CD14-positive monocyte (primary cell): ENCODE data around the gene NEDD8. TPM values are rescaled to one million over a fixed set of nuclear protein-coding genes. Genes with fewer than 3 reads are reported as not detected.

ENCODE experiments used
- DNase-seq, 3 donors: peaks; one replicate each; pipeline ENCODE4 v3.0.0-alpha.2; 2011 to 2022
- H2AFZ ChIP-seq: 2 replicates; pipeline ENCODE4 v1.6.0; 2012; ENCODE audit warnings: mild to moderate bottlenecking, low read depth, low read length, inconsistent platforms; ENCODE audit not compliant: insufficient read depth, poor library complexity, severe bottlenecking
- H3K27ac ChIP-seq, 2 donors: 1 replicate in 1 of 2; 2 replicates in 1 of 2; pipeline ENCODE4 v1.5.1; 2012 to 2013; ENCODE audit warnings: low read length in 2 of 2, control low read depth in 1 of 2, inconsistent platforms in 1 of 2, low read depth in 1 of 2, mild to moderate bottlenecking in 1 of 2
- H3K27me3 ChIP-seq, 2 donors: one replicate each; pipeline versions ENCODE4 v1.6.0 to v1.6.1; 2011 to 2013; ENCODE audit warnings: low read length in 2 of 2; ENCODE audit not compliant: control insufficient read depth in 2 of 2, insufficient read depth in 2 of 2
- H3K36me3 ChIP-seq, 2 donors: replicated peaks in 1 of 2; 1 replicate in 1 of 2; 2 replicates in 1 of 2; pipeline versions ENCODE4 v1.5.1 to v1.6.1; 2012 to 2013; ENCODE audit warnings: low read length in 2 of 2, control low read depth in 1 of 2, inconsistent platforms in 1 of 2, mild to moderate bottlenecking in 1 of 2; ENCODE audit not compliant: insufficient read depth in 2 of 2, control insufficient read depth in 1 of 2
- H3K4me1 ChIP-seq, 2 donors: 1 replicate in 1 of 2; 2 replicates in 1 of 2; pipeline versions ENCODE4 v1.5.1 to v1.6.1; 2012 to 2013; ENCODE audit warnings: low read length in 2 of 2, control low read depth in 1 of 2, inconsistent platforms in 1 of 2, mild to moderate bottlenecking in 1 of 2, moderate library complexity in 1 of 2; ENCODE audit not compliant: insufficient read depth in 2 of 2, control insufficient read depth in 1 of 2
- H3K4me2 ChIP-seq: replicated peaks from 2 replicates; pipeline ENCODE3; 2012; ENCODE audit warnings: low read length, moderate library complexity, mild to moderate bottlenecking; ENCODE audit not compliant: poor library complexity, severe bottlenecking; ENCODE audit errors: extremely low read depth
- H3K4me3 ChIP-seq, 3 experiments: fragments of 200-600 bp in 1 of 3; sonication (generic) in 1 of 3; replicated peaks in 1 of 3; 1 replicate in 2 of 3; 2 replicates in 1 of 3; pipeline ENCODE4 v1.5.1; 2011 to 2013; ENCODE audit warnings: low read length in 3 of 3, mild to moderate bottlenecking in 3 of 3, control low read depth in 2 of 3, low read depth in 2 of 3, inconsistent platforms in 1 of 3, moderate library complexity in 1 of 3
- H3K79me2 ChIP-seq: 2 replicates; pipeline ENCODE4 v1.6.0; 2012; ENCODE audit warnings: mild to moderate bottlenecking, control low read depth, inconsistent platforms, low read length, moderate library complexity; ENCODE audit not compliant: insufficient read depth
- H3K9ac ChIP-seq: 2 replicates; pipeline ENCODE4 v1.6.0; 2017; ENCODE audit warnings: low read length, mild to moderate bottlenecking; ENCODE audit not compliant: insufficient read depth, poor library complexity, severe bottlenecking
- H3K9me3 ChIP-seq, 2 donors: replicated peaks in 1 of 2; 1 replicate in 1 of 2; 2 replicates in 1 of 2; pipeline versions ENCODE4 v1.5.1 to v1.6.1; 2012 to 2013; ENCODE audit warnings: low read length in 2 of 2, control low read depth in 1 of 2; ENCODE audit not compliant: control insufficient read depth in 1 of 2, insufficient read depth in 1 of 2
- H4K20me1 ChIP-seq: 2 replicates; pipeline ENCODE4 v1.6.0; 2012; ENCODE audit warnings: mild to moderate bottlenecking, low read length, control low read depth, moderate library complexity; ENCODE audit not compliant: insufficient read depth
- H3K27ac Mint-ChIP-seq, 7 donors: one replicate each; pipeline ENCODE4 v1.8.0; 2020; ENCODE audit warnings: mild to moderate bottlenecking in 7 of 7, mixed read lengths in 7 of 7, moderate library complexity in 6 of 7, inconsistent platforms in 2 of 7
- H3K27me3 Mint-ChIP-seq, 3 donors: one replicate each; pipeline ENCODE4 v1.8.0; 2021 to 2022; ENCODE audit warnings: low read depth in 3 of 3, mild to moderate bottlenecking in 3 of 3, mixed read lengths in 3 of 3, moderate library complexity in 3 of 3, inconsistent platforms in 1 of 3
- H3K36me3 Mint-ChIP-seq, 2 donors: one replicate each; pipeline ENCODE4 v1.8.0; 2020; ENCODE audit warnings: mixed read lengths in 2 of 2, inconsistent platforms in 1 of 2, mild to moderate bottlenecking in 1 of 2
- H3K4me1 Mint-ChIP-seq: one replicate; pipeline ENCODE4 v1.8.0; 2020; ENCODE audit warnings: mild to moderate bottlenecking, mixed read lengths
- H3K4me3 Mint-ChIP-seq, 2 donors: one replicate each; pipeline ENCODE4 v1.8.0; 2020; ENCODE audit warnings: mild to moderate bottlenecking in 2 of 2, mixed read lengths in 2 of 2, moderate library complexity in 1 of 2
- H3K9me3 Mint-ChIP-seq, 7 donors: one replicate each; pipeline ENCODE4 v1.8.0; 2020 to 2022; ENCODE audit warnings: mixed read lengths in 7 of 7, mild to moderate bottlenecking in 6 of 7, moderate library complexity in 6 of 7, inconsistent platforms in 2 of 7
- CTCF ChIP-seq: fragments of 200-600 bp; IDR thresholded peaks from one replicate; pipeline ENCODE4 v1.8.0; 2022; ENCODE audit warnings: antibody characterized with exemption, mild to moderate bottlenecking
- WGBS: methylation state at CpG from one replicate; pipeline ENCODE4 v1.1.5; 2013; ENCODE audit warnings: missing lambda C conversion rate; ENCODE audit not compliant: insufficient coverage; 5-methylcytosine and 5-hydroxymethylcytosine counted together
- intact Hi-C, 2 donors: fragments of 100-400 bp; cut with micrococcal nuclease; formaldehyde crosslinking; loops; one replicate each; pipeline versions ENCODE4 v1.15.0 to v1.15.1; 2023
- polyA plus RNA-seq, 3 donors: library from polyadenylated mRNA; depleted of rRNA in 1 of 3; unstranded in 2 of 3; stranded (reverse) in 1 of 3; fragments of 300-500 nt in 2 of 3; fragments of >200 nt in 1 of 3; fragmentation: Illumina TruSeq in 2 of 3; gene quantifications; 1 replicate in 2 of 3; 2 replicates in 1 of 3; pipeline ENCODE4 v1.2.3, GENCODE V29; 2012 to 2021

Gene NEDD8
- polyA plus RNA-seq, 3 donors, result 164 to 335 (median 306) TPM

DNA sequence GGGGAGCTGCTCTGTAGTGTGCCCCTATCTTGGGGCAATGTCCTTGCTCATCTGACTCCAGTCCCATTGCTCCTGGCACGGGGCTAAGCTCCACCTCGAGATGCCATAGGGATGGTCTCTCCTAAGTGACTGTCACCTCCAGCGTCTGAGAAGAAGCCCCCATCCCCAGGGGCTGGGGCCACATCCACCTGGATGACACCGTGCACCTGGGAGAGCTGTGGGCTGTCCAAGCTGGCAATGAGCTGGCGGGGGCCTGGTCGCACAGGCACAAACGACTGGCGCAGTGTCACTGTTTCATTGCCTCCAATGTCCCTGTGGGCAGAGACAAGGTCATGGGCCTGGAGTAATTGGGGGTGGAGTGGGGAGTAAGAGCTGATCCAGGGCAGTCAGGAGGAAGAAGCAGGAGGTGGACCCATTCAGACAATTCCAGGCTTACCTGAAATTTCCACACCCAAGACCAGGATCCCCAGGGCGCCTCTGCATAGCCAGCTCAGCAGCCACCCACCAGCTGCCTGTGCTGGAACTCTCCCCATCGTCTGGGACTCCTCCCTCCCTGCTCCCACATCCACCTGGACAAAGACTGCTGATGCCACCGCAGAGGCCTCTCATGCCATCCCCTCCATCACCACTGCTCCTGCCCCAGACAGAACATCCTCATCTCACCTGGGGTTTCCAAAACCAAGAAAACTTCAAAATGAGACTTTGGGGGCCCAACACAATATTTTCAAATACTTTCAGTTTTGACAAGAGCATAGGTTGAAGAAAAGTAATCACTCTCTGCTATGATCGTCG is 17.3 kb upstream of the NEDD8 start:
- Mint-ChIP-seq H3K27ac (no peak overlapping the region), H3K36me3 (peaks cover 43 to 49% of the 10 kb centered on the region in 2 donors), H3K9me3 (no peaks in the 10 kb centered on the region), H3K4me3 (no peak overlapping the region), H3K4me1 (peaks cover 25% of the 10 kb centered on the region), H3K27me3 (peaks cover 0 to 1% (median 0%) of the 10 kb centered on the region in 3 donors)
- Histone ChIP-seq H3K27me3 (no peaks in the 10 kb centered on the region), H4K20me1 (no peaks in the 10 kb centered on the region), H3K4me2 (no peak overlapping the region), H3K27ac (no peak overlapping the region), H3K79me2 (no peaks in the 10 kb centered on the region), H3K4me1 (peaks cover 6 to 32% of the 10 kb centered on the region in 2 donors), H3K9ac (no peak overlapping the region), H3K4me3 (no peak overlapping the region), H3K36me3 (peaks cover 24 to 55% of the 10 kb centered on the region in 2 donors), H3K9me3 (no peaks in the 10 kb centered on the region), H2AFZ (no peak overlapping the region)
- intact Hi-C loops, result loop anchor here in 1 of 2 donors (10.0 kb wide), 1 partner anchor 185 kb away; no protein-coding TSS in a partner anchor
- WGBS, result 84% methylated on average over 8 of the region's 13 CpGs
- no peak for TF ChIP-seq CTCF
- DNase-seq, result no peak

DNA sequence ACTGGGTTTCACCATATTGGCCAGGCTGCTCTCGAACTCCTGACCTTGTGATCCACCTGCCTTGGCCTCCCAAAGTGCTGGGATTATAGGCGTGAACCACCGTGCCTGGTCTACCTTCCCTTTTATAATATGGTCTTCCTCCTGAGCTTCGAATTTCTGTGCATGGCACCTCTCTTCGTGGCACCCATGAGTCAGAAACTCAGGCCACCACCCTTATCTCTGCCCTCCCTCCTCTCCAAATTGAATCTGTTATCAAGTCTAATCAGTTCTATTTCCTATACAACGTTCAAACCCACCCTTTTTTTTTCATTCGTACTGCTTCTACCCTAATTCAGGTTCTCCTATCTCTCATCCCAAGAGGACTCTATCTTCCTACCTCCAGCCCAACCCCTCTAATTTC is 15.3 kb upstream of the NEDD8 start:
- peaks cover 0 to 2% (median 0%) of the 10 kb centered on the region in 7 donors for H3K9me3 Mint-ChIP-seq
- H4K20me1 ChIP-seq, result no peaks in the 10 kb centered on the region
- H3K27me3 ChIP-seq, result no peaks in the 10 kb centered on the region
- peak overlapping the region in 5 of 7 donors; percentile 4 to 93 (median 48) for H3K27ac Mint-ChIP-seq
- H3K4me3 ChIP-seq, result no peak overlapping the region
- TF ChIP-seq CTCF, result no peak
- intact Hi-C loops, result loop anchor here in 1 of 2 donors (10.0 kb wide), 1 partner anchor 187 kb away; no protein-coding TSS in a partner anchor
- peak overlapping the region in 1 of 2 donors; percentile 60 for H3K27ac ChIP-seq
- H3K9ac ChIP-seq, result no peak overlapping the region
- H3K4me3 Mint-ChIP-seq, result no peak overlapping the region
- WGBS, result 73% methylated on average over 5 of the region's 7 CpGs
- no peak for DNase-seq
- H2AFZ ChIP-seq, result no peak overlapping the region
- no peak overlapping the region for H3K4me2 ChIP-seq
- no peaks in the 10 kb centered on the region for H3K9me3 ChIP-seq
- H3K4me1 ChIP-seq, result peaks cover 15 to 47% of the 10 kb centered on the region in 2 donors
- peaks cover 36% of the 10 kb centered on the region for H3K4me1 Mint-ChIP-seq
- no peaks in the 10 kb centered on the region for H3K27me3 Mint-ChIP-seq
- peaks cover 17 to 35% of the 10 kb centered on the region in 2 donors for H3K36me3 ChIP-seq
- H3K36me3 Mint-ChIP-seq, result peaks cover 24 to 32% of the 10 kb centered on the region in 2 donors
- H3K79me2 ChIP-seq, result no peaks in the 10 kb centered on the region
